NCI-H2171 (cell line): ENCODE data around the gene MEF2A.
"Not testable (repeated sequence)": the region's sequence is repeated elsewhere in the genome, so short reads cannot be mapped to it uniquely, and the experiment has no call there.

Experiments used
- DNase-seq: peaks from one replicate; lab custom pipeline; 2025; lab: John Stamatoyannopoulos, UW

MEF2A gene

GRCh38 chr15:99731336-99732123 lies 165.7 kb downstream of the MEF2A start:
- DNase-seq: no peak

GRCh38 chr15:99732124-99732750 lies 166.5 kb downstream of the MEF2A start:
- no peak for DNase-seq

- DNase-seq: no peak
These were observed 167.0 kb downstream of the MEF2A start for GRCh38 chr15:99732751-99733267.

GRCh38 chr15:99733268-99734039 lies 167.7 kb downstream of the MEF2A start, which contains the start of gene LYSMD4:
LYSMD4 (minus strand) TSS chr15:99733437; CDS start chr15:99731999, 1,438 bp downstream.
- DNase-seq: peak; percentile 96

DNA sequence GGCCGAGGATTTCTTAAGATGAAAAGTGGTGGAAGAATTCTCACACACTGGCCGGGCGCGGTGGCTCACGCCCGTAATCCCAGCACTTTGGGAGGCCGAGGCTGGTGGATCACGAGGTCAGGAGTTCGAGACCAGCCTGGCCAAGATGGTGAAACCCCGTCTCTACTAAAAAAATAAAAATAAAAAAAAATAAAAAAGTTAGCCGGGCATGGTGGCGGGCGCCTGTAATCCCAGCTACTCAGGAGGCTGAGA lies 168.2 kb downstream of the MEF2A start:
- not testable (repeated sequence) for DNase-seq

- DNase-seq: no peak
These were observed 168.8 kb downstream of the MEF2A start for GRCh38 chr15:99734575-99734974.

DNA sequence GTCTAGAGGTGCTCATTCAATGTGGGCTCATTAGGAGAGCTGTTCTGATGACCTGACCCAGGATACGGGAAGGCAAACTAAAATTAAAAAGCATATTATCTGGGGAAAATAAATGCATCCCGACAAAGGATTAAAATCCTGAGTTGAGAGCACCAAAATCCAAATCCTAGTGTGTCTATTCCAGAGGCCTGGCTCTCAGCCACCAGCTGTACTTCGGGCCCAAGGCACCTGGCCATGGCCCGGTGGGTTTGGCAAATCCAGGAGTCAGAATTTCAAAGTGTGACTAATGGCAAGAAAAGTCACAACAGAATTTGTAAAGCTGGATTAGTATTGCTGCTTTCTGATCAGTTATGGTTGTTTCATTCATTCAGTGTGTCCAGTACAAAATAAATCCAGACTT lies 170.1 kb downstream of the MEF2A start:
- DNase-seq: no peak

DNA sequence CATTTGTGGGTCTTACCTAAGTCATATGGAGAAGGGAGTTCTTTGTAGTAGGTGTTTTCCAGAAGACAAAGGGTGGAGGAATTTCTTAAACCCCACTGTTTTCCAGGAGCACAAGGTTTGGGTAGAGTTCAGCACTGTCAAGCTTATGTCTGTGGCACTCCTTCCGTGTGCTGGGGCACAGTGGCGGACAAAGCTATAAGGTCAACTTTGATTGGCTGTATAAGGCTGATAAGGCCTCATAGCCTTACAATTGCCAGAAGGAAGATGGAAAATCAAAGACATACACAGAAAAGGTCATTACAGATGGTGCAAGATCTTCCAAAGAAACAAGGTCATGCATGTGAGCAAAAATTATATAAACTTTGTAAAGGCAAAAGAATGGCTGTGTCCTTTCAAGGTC lies 170.9 kb downstream of the MEF2A start:
- DNase-seq: no peak

GRCh38 chr15:99738021-99738847 lies 172.4 kb downstream of the MEF2A start:
- DNase-seq: no peak

- DNase-seq: no peak
These were observed 176.1 kb downstream of the MEF2A start for GRCh38 chr15:99741835-99742234.

DNA sequence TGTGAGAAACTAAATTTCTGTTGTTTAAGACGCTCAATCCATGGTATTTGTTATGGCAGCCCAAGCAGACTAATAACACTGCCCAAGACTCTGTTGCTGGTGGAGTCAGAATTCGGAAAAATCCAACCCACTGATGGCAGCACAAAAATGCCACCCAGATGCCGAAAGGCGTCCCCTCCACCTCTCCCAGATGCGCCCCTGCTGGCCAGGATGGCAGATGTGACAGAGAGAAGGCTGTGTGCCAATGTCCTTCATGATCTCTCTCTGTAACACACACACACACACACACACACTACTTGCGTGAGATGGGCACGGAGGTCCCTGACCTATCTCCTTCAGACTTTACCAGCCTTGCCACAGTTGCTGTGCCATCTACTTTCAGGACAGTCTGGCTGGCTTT lies 178.4 kb downstream of the MEF2A start:
- DNase-seq: no peak

DNA sequence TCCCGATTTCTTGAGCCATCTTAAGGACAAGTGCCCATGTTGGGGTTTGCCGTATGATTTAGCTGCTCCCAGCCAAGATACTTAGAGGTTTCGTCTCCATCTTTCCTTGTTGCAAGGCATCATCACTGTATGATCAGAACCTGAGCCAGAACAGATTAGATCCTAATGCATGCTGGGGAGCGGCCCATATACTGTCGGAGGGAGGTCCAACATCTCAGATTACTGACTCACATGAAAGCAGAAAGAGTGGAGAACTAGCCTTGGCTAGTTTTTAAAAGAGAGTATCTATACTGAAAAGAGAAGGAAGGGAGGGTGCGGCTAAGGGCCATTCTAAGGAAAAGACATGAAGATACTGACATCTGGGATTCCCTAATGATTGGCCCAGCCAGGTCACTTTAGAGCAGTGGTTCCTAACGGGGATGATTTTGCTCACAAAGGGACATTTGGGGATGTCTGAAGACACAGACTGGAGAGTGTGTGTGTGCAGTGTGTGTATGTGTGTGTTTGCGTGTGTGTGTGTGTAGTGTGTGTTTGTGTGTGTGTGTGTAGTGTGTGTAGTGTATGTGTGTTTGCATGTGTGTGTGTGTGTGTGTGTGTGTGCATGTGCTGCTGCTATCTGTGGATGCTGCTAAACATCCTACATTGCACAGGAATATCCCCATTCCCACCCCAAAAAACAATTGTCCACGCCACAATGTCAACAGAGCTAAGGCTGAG lies 179.7 kb downstream of the MEF2A start:
- DNase-seq: no peak

DNA sequence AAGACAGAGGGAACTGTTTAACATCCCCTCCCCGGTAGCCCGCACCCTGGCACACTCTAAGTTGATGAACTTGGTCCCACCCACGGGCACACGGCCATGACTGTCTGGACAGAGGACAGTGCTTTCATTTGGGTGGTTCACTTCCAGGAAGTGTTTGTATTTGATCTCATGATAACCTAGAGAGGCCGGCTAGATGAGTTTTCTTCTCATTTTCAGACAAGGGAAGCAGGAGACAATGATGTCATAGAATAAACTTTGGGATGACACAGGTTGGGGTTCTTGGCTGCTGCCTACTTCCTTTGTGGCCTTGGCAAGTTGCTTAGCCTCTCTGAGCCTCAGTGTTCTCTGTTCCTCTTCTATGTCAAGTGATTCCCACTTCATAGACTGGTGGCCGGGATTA lies 183.6 kb downstream of the MEF2A start:
- DNase-seq: no peak

DNA sequence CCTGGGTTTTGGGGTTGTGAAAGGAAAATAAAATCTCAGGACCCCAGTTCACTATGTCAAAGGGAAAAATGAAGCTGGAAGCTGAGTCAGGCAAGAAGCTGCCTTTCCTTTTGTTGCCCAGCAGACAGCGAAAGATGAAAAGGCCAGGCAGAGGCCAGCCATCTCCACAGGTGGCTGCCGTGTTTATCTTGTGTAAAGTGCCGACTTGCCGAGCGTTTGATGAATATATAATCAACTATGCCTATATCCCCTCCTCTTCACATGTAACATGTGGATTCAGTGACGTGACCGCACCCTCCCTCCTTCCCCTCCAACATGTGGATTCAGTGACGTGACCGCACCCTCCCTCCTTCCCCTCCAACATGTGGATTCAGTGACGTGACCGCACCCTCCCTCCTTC lies 184.5 kb downstream of the MEF2A start:
- not testable (repeated sequence) for DNase-seq

- DNase-seq: no peak
These were observed 186.8 kb downstream of the MEF2A start for GRCh38 chr15:99752556-99752955.

DNA sequence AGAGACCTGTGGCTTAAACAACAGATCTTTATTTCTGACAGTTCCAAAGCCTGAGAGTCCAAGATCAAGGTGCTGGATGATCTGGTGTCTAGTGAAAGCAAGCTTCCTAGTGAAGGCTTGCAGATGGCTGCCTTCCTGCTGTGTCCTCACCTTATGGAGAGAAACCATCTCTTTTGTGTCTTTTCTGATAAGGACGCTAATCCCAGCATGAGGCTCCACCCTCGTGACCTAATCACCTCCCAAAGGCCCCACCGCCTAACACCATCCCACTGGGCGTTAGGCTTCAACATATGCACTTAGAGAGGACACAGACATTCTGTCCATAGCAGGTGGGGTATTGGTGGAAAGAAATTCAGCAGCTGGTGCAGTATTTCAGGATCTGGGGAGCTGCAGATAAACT lies 187.3 kb downstream of the MEF2A start:
- no peak for DNase-seq

DNA sequence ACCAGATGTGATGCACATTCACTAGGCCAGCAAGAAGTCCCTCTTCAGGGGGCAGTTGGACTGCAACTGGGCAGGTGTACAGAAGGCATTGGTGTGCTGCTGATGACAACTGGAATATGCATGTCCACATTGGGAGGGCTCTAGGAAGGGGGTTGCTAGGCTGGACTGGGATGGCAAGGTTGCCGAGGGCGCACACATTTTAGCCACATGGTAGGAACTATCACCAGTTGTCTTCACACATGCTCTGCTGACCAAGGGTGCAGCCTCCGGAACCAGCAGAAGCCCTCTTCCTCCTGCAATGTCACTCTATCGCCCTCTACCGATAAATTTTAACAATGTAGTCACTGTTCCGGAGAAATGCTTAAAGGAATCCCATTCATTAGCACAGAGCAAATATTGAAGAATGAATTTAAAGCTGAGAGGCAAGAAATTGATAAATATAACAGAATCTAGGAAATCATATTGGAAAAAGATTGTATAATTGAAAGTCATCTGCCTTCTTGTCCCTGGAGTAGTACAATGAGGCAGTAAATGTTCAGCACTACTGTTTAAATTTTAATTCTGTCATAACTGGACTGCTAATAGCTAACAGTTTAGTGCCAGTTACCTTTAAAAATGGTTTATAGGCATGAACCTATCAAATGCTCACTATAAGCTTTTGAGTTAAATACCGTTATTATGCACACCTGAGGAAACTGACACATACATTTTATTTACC lies 190.1 kb downstream of the MEF2A start:
- DNase-seq: peak; percentile 17

DNA sequence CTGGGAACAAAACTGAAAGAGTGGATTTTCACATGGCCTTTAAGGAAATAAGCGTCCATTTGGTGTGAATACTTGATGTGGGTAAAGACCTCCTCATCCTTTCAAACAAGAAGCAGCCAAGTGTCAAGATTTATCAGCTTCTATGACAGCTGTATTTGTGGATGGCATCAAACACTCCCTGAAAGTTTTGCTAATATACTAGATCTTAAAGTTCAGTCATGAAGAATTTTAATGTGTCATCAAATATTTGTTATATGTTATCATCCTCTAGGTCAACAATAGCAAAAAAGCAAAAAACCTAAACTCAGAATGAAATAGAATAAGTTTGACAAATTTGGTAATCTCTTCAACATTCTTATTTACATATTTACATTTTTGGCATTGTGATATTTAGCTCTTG lies 196.5 kb downstream of the MEF2A start:
- no peak for DNase-seq

DNA sequence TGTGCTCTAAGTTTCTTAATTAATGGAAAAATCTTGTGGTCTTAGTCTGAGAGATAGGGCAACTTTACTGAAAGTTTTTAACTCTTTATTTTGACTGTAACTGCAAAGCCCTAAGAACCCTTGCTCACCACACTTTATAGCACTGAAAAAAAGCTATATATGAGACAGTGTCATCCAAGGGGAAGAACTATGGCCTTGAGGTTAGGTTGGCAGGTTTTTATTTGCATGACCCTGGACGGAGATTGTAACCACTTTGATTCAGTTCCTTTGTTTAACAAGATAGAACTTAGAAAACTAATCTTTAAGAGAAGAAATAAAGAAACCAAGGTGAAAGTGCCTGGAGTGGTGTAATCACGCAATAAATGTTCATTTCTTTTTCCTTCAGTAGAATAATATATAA lies 198.0 kb downstream of the MEF2A start:
- no peak for DNase-seq

DNA sequence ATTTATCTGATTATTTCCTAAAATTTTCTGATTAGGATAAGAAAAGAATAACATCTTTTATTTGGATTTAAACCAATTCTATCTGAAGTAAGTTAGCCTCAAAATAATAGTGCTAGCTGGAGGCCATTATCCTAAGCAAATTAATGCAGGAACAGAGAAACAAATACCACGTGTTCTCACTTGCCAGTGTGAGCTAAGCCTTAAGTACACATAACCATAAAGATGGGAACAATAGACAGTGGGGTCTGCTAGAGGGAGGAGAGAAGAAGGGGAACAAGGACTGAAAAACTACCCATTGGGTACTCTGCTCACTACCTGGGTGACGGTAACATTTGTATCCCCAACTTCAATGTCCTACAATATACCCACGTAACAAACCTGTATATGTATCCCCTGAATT lies 198.7 kb downstream of the MEF2A start:
- DNase-seq: no peak
